H1 (cell line): ENCODE results near the gene SCNM1. TPM values are rescaled to one million over a fixed set of nuclear protein-coding genes. Genes with fewer than 3 reads are reported as not detected.

Source experiments
- ASH2L ChIP-seq: fragments of 200-600, 300-600 bp; sonication (generic); IDR thresholded peaks from one replicate; pipeline ENCODE4 v1.7.1; 2017; ENCODE audit warnings: low read length
- BACH1 ChIP-seq: IDR thresholded peaks from 2 replicates; pipeline ENCODE4 v1.6.1; 2012; ENCODE audit warnings: low read length, improper control_type of control experiment
- BCL11A ChIP-seq, 2 experiments: IDR thresholded peaks; one replicate each; pipeline ENCODE4 v1.6.1; 2011; ENCODE audit warnings: low read depth in 2 of 2, low read length in 2 of 2, mild to moderate bottlenecking in 2 of 2
- CEBPB ChIP-seq: IDR thresholded peaks from 2 replicates; pipeline ENCODE4 v1.6.1; 2012; ENCODE audit warnings: low read depth, low read length
- GTF2F1 ChIP-seq: IDR thresholded peaks from 2 replicates; pipeline ENCODE4 v1.6.1; 2012; ENCODE audit warnings: low read depth, low read length, improper control_type of control experiment, borderline replicate concordance
- HDAC6 ChIP-seq: IDR thresholded peaks from one replicate; pipeline ENCODE4 v1.7.1; 2012; ENCODE audit warnings: low read depth, mild to moderate bottlenecking, inconsistent platforms, low read length, moderate library complexity
- JUND ChIP-seq: IDR thresholded peaks from 2 replicates; pipeline ENCODE4 v1.6.1; 2011; ENCODE audit warnings: mild to moderate bottlenecking, improper control_type of control experiment, low read length
- KDM1A ChIP-seq: fragments of 200-600, 300-600 bp; sonication (generic); IDR thresholded peaks from 2 replicates; pipeline ENCODE4 v1.7.1; 2016; ENCODE audit warnings: mild to moderate bottlenecking, low read length, borderline replicate concordance
- MAX ChIP-seq: IDR thresholded peaks from 2 replicates; pipeline ENCODE4 v1.6.1; 2012; ENCODE audit warnings: inconsistent platforms
- POLR2A ChIP-seq, 2 experiments: IDR thresholded peaks; 1 replicate in 1 of 2; 2 replicates in 1 of 2; pipeline ENCODE4 v1.6.1; 2011; ENCODE audit warnings: low read depth in 2 of 2, low read length in 2 of 2, mild to moderate bottlenecking in 2 of 2; ENCODE audit errors: control extremely low read depth in 1 of 2
- RXRA ChIP-seq: IDR thresholded peaks from 2 replicates; pipeline ENCODE4 v1.6.1; 2011; ENCODE audit warnings: low read depth, mild to moderate bottlenecking, low read length, moderate library complexity; ENCODE audit not compliant: insufficient read depth
- SIN3A ChIP-seq, 2 experiments: IDR thresholded peaks in 1 of 2; conservative IDR thresholded peaks in 1 of 2; 2 replicates each; pipeline ENCODE4 v1.6.1; 2011 to 2012; ENCODE audit warnings: low read length in 2 of 2, improper control_type of control experiment in 1 of 2, low read depth in 1 of 2, mild to moderate bottlenecking in 1 of 2
- SIRT6 ChIP-seq: IDR thresholded peaks from one replicate; pipeline ENCODE4 v1.7.1; 2012; ENCODE audit warnings: low read length, inconsistent platforms
- SP4 ChIP-seq: IDR thresholded peaks from 2 replicates; pipeline ENCODE4 v1.6.1; 2012; ENCODE audit warnings: low read length, inconsistent platforms
- TAF1 ChIP-seq: IDR thresholded peaks from 2 replicates; pipeline ENCODE4 v1.6.1; 2011; ENCODE audit warnings: mild to moderate bottlenecking, low read depth, low read length
- TBP ChIP-seq: IDR thresholded peaks from 2 replicates; pipeline ENCODE4 v1.6.1; 2011; ENCODE audit warnings: low read depth, low read length, improper control_type of control experiment
- USF2 ChIP-seq: IDR thresholded peaks from 2 replicates; pipeline ENCODE4 v1.6.1; 2011; ENCODE audit warnings: low read length, improper control_type of control experiment
- polyA plus RNA-seq, 7 experiments: library from polyadenylated mRNA; depleted of rRNA in 3 of 7; stranded (reverse) in 5 of 7; unstranded in 2 of 7; fragments of >200 nt in 5 of 7; fragments of 200-250 nt in 2 of 7; gene quantifications; 1 replicate in 5 of 7; 2 replicates in 1 of 7; 4 replicates in 1 of 7; pipeline versions ENCODE4 v1.2.1 to v1.2.3, GENCODE V29; 2011 to 2013; ENCODE audit warnings: missing spikeins in 2 of 7, mixed read lengths in 2 of 7
- total RNA-seq: library from RNA; stranded (reverse); fragmentation: NEBNext Ultra II Directional; extraction: Animal tissue kit (Norgen Biotek cat#: 25700); gene quantifications from 2 replicates; pipeline ENCODE4 v1.2.1, GENCODE V29; 2021
- TF ChIP-seq, protein P1 (sequence below): IDR thresholded peaks from 2 replicates; pipeline ENCODE4 v1.6.1; 2011; ENCODE audit warnings: low read depth, mild to moderate bottlenecking, low read length; ENCODE audit not compliant: insufficient read depth

SCNM1 gene
- total and polyA plus RNA-seq, 2 of the 8 experiments (the other 6 are each of a cell fraction or from before 2014, with no cell fraction given): 13.6 to 46.2 TPM

GRCh38 chr1:151130987-151131586 is 34.9 kb upstream of the SCNM1 start (continued):
- TF ChIP-seq GTF2F1 (no peak), BCL11A (IDR thresholded peaks at IDR 0.05; ENCODE audit: low read depth in 2 of 2, low read length in 2 of 2) (no peak), TBP (peak; percentile 56; the same call in 1 of the 2 replicates), SP4 (no peak), USF2 (no peak), CEBPB (no peak), KDM1A (peak; percentile 95), SIN3A (conservative IDR thresholded peaks at IDR 0.05 in 1 of 2, IDR thresholded peaks at IDR 0.05 in 1 of 2; ENCODE audit: low read depth in 1 of 2, low read length in 2 of 2) (no peak), RXRA (no peak), TAF1 (0 out of 2 replicates have a peak, but pooled peaks have one; percentile 41), BACH1 (peak; percentile 9; the same call in 1 of the 2 replicates), POLR2A (IDR thresholded peaks at IDR 0.05; ENCODE audit: control extremely low read depth in 1 of 2, low read depth in 2 of 2, low read length in 2 of 2) (peak in 1 of 2 experiments; percentile 67; a peak in 1 of 3 replicates), MAX (peak; percentile 67), SIRT6 (no peak), ASH2L (no peak), HDAC6 (no peak), JUND (no peak)
- TF ChIP-seq, protein P1, sequence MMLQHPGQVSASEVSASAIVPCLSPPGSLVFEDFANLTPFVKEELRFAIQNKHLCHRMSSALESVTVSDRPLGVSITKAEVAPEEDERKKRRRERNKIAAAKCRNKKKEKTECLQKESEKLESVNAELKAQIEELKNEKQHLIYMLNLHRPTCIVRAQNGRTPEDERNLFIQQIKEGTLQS: no peak
